Activated CD4-positive, alpha-beta T cell treated with anti-CD3 and anti-CD28 coated beads, Interleukin-2, amount 50 U/mL, for 1 hour (primary cell): ENCODE data around the gene ACOT9.
"Not testable (repeated sequence)": the region's sequence is repeated elsewhere in the genome, so short reads cannot be mapped to it uniquely, and the experiment has no call there.

Experiments
- DNase-seq: peaks from one replicate; pipeline ENCODE4 v3.0.0-alpha.2; 2020

The ACOT9 gene

DNA sequence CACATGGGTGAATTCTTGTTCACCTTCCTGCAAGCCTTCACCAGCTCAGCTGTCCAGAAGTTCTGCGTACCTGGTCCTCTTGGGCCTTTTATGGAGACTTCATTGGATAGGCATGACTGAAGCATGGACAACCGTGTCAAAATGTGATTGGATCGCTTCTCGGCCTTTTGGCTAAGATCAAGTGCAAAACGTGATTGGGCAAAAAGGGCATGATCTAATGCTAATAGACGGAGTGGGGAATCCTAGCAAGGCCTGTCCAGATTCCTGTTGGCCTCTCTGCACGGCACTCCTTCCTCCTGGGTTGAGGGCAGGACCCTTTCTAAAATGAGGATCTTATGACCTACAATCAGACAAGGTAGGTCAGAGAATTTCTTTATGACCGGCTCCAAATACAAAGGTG lies 50.9 kb downstream of the ACOT9 start:
- DNase-seq, result no peak

DNA sequence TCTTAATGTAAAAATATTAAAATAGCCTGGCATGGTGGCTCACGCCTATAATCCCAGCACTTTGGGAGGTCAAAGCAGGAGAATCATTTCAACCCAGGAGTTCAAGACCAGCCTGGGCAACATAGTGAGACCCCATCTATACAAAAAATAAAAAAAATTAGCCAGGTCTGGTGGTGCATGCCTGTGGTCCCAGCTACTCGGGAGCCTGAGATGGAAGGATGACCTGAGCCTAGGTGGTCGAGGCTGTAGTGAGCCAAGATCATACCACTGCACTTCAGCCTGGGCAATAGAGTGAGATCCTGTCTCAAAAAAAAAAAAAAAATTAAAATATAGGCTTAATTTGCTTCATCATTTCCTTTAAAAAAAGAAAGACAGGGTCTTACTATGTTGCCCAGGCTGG lies 66.6 kb downstream of the ACOT9 start:
- DNase-seq, result not testable (repeated sequence)

DNA sequence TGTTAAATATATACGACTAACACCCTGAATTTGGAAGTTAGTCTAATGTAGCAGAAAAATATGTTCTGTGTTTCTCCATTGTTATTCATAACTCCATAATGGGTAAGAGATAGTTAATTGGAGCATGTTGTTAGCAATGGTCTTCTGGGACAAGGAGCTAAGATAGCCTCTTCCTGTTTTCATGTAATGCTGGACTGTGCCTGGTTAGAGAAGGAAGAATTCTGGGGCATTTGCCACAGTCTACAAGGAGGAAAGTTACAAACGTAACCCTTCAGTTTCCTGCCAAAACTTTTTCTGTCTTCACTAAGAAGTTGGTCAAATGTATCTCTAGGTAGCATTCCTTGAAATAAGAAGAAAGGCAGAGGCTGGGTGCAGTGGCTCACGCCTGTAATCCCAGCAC lies 70.0 kb downstream of the ACOT9 start:
- DNase-seq, result no peak

DNA sequence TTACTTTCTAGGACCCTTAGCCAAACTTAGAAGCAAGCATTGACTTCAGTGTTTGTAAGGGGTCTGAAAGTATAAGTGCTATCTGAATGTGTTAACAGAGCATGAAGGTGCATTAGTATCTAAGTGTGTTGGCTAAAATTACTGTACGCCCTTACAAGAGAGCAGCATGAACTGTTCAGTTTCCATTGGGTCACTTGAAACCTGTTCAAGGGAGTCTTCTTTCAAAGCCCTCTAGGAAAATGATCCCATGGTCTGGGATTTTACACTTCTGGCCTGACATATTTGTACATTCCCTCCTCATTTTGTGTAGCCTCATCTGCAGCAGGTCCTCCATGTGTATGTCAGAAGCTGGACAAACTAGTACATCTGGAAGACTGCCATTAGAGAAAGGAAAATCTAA lies 72.5 kb downstream of the ACOT9 start:
- no peak for DNase-seq

DNA sequence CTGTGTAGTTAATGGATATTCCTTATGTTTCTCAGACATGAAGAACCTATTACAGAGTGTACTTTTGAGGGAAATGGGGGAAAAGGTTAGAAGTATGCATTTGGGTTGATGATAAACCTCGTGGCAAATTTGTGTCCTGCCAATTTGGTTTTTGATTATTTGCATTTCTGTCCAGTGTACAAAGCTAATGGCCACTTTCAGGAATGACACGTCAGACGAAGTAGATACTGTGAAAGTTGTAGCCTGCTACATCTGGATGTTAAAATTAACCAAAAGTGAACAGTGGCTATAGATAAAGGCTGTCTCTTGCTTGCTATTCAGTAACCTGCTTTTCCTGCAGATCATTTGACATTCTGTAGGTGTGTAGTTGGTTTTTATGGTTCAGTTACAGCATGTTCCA lies 74.7 kb downstream of the ACOT9 start:
- no peak for DNase-seq

DNA sequence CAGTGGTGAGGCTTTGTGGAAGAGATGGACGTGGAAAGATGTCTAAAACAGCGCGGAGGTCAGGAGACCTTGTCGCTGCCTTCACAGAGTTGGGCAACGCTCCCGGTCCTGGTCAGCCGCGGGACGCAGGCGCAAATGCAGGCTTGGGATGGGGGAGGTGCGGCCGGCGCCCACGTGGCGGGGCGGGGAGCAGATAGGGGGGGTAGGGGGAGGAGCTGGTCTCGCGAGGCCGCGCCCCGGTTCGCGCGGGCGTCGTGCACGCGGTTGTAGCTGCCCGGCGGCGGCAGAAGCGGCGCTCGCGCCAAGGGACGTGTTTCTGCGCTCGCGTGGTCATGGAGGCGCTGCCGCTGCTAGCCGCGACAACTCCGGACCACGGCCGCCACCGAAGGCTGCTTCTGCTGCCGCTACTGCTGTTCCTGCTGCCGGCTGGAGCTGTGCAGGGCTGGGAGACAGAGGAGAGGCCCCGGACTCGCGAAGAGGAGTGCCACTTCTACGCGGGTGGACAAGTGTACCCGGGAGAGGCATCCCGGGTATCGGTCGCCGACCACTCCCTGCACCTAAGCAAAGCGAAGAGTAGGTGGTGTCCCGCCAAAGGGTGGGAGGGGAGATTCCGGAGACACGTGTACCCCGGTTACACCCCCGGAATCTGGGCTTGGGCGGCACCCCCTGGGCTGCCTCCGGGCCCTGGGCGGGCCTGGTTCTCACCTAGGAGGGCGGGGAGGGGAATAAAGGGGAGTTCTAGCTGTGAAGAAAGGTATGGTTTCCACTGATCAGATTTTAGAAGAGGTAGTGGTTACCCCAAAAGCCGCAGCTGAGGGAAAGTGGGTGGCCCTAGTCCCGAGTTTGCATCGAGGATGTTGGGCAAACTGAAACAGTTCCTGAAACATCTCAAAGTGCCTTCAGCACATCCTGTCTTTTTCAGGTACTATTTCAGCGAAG lies 75.6 kb downstream of the ACOT9 start, which contains the start of gene PRDX4:
TSS of gene PRDX4 (plus strand) at position 255 of the 939 bp plus-strand sequence. CDS start at position 333, 78 bp downstream.
- DNase-seq, result peak; percentile 63

DNA sequence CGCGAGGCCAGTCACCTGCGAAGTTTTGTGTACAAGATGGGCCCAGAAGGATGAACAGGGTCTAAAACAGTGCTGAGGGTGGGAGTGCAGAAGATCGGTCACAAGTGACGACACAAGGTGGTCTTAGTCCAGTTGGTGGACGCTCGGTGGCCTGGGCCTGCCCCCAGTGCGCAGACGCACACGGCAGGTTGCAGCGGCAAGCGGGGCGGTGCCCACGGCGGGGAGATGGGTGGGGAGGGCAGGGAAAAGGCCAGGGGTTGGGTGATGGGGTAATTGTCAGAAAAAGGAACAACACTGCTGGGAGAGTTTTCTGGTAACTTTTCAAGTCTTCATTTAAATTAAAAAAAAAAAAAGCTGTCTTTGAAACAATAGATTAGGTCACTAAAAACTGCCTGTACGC lies 76.8 kb downstream of the ACOT9 start:
- DNase-seq, result no peak

DNA sequence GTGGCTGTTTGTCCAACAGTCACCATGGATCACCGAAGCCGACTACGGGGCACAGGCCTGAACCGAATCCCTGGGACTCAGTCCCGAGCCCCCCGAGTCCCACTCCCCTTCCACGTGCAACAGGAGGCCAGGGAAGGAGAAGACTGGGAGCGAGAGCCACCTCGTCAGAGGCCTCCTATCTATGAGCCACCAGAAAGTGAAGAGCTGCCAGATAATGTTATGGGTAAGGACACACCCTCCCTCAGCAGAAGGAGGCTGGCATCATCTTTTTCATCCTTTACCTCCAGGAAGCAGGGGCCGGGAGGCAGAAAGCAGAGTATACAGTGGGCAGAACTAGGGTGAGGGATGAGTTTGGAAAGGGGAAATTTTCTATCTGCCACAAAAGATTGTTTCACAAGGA lies 78.6 kb downstream of the ACOT9 start:
- DNase-seq, result no peak

DNA sequence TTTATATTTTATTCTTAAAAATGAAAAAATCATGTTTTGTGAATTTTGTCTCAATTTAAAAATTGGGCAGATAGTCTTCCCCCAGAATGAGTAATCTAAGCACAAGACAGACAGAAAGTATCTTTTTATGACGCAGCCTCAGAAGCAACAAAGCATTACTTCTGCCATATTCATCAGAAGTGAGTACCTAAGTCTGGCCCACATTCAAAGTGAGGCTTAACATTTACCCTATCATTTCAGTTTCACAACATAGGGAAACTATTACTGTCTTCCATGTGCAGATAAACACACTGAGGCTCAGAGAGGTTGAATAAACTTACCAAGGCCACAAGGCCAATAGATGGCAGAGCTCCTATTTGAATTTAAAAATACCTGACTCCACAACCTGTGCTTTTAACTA lies 80.2 kb downstream of the ACOT9 start:
- no peak for DNase-seq

DNA sequence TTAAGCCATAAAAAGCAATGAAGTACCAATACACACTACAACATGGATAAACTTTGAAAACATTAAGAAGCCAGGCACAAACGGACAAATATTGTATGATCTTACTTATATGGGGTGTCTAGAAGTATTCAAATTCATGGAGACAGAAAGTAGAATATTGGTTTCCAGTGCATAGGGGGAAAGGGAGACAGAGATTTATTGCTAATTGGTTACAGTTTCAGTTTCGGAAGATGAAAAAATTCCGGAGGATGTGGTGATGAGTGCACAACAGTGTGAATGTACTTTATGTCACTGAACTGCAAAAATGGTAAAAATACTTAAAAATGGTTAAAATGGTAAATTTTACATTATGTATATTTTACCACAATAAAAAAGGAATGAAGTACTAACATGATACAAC lies 80.9 kb downstream of the ACOT9 start:
- no peak for DNase-seq

DNA sequence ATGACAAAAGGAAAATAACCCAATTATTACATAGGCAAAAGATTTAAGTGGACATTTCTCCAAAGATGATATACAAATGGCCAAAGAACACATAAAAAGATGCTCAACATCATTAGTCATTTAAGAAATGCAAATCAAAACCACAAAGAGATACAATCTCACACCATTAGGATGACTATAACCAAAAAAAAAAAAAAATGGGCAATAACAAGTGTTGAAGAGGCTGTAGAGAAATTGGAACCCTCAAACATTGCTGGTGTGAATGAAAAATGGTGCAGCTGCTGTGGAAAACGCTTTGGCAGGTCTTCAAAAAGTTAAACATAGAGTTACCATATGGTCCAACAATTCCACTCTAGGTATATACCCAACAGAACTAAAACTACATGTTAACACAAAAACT lies 81.4 kb downstream of the ACOT9 start:
- DNase-seq, result no peak

DNA sequence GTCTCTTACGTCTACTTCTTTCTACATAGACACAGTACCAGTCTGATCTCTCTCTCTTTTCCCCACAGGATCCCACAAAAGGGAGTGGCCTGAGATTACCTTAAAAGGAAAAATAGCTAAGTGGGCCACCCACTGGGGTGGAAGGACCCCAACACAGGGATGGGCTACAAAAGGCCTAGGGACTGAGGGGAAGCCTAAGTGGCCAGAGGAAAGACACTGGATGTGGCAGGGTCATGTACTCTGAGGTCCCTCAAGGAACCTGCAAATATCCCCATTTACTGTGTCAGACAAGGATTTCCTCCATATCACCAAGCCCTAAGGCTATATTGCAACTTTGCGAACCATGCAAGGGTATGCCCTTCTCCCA lies 82.3 kb downstream of the ACOT9 start:
- DNase-seq, result no peak

DNA sequence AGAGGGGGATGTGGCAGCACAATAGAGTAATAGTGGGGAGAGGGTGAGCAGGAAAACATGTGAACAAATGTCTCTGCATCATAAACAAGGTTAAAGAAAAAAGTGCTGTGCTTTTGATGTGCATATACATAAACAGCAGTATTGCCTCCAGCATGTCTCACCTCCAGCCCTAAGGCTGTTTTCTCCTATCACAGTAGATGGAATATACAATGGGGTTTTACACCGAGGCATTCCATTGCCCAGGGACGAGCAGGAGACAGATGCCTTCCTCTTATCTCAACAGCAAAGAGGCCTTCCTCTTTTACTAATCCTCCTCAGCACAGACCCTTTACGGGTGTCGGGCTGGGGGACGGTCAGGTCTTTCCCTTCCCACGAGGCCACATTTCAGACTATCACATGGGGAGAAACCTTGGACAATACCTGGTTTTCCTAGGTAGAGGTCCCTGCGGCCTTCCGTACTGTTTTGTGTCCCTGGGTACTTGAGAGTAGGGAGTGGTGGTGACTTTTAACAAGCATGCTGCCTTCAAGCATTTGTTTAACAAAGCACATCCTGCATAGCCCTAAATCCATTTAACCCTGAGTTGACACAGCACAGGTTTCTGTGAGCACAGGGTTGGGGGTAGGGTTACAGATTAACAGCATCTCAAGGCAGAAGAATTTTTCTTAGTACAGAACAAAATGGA lies 82.9 kb downstream of the ACOT9 start:
- DNase-seq, result not testable (repeated sequence)

DNA sequence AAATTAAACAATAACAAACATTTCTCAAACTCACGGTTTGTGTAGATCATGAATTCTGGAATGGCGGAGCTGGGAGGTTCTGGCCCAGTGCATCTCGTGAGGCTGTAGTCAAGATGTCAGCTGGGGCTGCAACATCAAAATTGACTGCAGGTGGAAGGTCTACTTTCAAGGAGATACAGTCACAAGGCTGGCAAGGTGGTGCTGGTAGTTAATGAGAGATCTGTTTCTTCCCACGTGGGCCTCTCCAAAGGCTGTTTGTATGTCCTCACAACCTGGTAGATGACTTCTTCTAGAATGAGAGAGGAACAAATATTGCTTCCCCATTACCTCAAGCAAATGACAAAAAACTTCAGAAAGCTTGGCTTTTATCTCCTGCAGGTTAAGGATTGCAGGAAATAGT lies 83.7 kb downstream of the ACOT9 start:
- no peak for DNase-seq

DNA sequence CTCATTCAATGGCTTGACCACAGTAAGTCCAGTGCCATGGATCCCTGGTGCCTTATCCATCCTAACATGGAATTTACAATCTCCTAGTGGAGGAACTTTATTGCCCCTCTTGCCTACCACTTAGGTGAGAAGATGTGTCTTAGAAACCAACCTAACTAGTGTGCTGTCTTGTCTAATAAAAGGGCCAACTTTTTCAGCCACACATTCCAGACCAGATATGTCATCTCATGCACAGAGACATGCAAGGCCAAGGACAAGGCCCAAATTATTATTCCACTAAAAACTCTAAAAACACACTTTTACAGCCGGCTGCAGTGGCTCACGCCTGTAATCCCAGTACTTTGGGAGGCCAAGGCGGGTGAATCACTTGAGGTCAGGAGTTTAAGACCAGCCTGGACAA lies 86.4 kb downstream of the ACOT9 start:
- DNase-seq, result no peak

DNA sequence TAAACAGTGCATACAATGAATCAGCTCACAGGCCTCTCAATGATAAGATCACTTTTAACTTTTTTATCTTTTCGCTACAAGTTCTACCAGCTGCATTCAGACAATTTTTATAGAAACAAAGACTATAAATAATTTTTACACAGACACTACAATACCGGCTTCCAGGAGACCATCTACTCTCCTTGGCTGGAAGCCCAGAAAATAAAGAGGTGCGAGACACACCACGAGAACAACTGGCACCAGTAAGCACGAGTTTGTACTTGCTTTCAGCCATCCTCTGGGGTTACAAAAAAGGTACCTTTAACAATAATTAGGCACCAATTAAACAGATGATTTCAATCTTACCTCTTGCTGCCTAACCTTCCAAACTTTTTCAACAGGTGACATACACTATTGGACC lies 87.0 kb downstream of the ACOT9 start:
- no peak for DNase-seq
